GM19238 (cell line): ENCODE measurements around the gene SNRK.

Experiments used
- DNase-seq: peaks from one replicate; pipeline ENCODE4 v3.0.0; 2011; ENCODE audit warnings: low spot score; ENCODE audit not compliant: insufficient read length

The SNRK gene

DNA sequence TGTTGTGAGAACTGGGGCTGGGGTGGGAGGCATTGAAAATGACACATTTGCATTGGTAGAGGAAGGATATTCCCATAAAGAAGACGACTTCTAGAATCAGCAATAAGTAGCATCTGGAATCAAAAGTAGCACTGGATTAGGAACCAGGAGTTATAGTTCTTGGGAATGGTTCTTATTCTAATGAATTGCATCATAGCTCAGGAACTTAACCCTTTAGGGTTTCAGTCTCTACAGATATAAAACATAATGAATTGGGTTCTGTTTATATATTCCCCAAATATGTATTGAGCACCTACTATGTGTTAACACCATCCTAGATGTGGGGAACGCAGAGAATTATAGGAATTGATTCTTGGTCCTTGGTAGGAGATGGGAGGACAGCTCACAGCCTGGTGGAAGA, 16.3 kb upstream of the SNRK start:
- DNase-seq = no peak

DNA sequence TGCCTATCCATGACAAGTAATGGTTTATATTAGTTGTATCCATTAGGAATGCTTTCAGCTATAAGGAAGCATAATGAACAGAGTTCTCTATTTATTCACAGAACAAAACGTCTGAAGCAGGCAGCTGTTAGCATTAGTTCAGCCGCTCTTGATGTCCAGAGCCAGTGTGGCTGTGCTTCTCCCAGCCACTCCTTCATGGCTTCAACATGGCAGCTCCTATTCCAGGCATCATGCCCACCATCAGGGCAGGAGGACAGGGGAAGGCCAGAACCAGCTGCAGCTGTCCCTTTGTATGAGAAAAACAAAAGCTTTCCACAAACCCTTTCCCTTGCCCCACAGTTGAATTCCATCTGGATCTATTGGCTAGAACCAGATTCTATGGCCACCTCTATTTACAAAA, 12.9 kb upstream of the SNRK start:
- DNase-seq = no peak

DNA sequence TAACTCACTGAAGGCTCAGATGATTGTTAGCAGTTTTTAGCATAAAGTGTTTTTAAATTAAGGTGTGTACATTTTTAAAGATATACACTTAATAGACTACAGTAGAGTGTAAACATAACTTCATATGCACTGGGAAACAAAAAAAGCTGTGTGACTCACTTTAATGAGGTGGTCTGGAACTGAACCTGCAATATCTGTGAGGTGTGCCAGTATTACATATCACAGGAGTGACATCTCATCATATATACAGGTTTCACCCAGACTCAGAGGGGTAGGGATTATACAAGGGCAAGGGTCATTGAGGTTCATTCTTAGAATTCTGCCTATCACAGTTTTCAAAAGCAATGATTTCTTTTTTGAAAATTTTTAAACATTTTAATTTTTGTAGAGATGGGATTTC, 7.3 kb upstream of the SNRK start:
- no peak for DNase-seq

- no peak for DNase-seq
Observed at GRCh38 chr3:43279532-43279931, 6.8 kb upstream of the SNRK start.

- no peak for DNase-seq
Observed at GRCh38 chr3:43281020-43281419, 5.3 kb upstream of the SNRK start.

- DNase-seq = no peak
Observed at GRCh38 chr3:43284171-43284570, 2.2 kb upstream of the SNRK start.

DNA sequence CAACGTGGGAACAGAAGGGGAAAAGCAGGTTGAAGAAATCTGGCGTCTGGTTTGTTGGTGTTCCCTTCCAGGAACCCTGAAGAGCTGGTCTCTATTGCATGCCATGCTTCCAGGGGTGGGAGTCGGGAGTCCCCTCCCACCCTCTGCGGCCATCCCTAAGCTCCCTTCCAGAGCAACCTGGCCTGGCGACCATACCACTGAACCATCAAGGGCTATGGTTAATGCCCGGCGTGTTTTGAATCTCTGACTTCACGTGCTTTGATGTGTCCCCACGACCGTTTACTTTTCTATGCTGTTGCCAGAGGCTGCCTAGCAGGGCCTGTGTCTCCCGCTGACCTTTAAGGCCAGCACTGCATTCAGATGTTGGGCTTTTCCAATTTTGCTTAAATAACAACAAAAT, 696 bp upstream of the SNRK start:
- DNase-seq = no peak

GRCh38 chr3:43286841-43287499, 630 bp downstream of the SNRK start:
- no peak for DNase-seq

DNA sequence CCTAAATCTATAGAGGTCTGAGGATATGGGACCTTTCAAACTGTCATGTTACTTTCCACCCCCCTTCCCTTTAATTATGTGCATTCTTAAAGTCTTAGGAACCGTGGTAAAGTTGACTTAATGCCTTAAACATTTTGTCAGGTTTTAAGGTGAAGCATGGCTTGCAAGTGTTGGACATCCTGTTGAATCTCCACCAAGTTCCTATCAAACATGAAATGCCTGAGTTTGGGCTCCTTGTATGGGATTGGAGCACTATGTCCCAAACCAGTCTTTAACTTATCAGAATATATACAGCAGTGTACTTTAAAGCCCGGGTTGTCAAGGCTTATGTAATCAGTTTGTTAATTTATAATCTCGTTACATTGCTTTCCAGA, 1.1 kb downstream of the SNRK start:
- DNase-seq = no peak

- DNase-seq = peak; percentile 19
Observed at GRCh38 chr3:43288366-43288765, 2.0 kb downstream of the SNRK start.

DNA sequence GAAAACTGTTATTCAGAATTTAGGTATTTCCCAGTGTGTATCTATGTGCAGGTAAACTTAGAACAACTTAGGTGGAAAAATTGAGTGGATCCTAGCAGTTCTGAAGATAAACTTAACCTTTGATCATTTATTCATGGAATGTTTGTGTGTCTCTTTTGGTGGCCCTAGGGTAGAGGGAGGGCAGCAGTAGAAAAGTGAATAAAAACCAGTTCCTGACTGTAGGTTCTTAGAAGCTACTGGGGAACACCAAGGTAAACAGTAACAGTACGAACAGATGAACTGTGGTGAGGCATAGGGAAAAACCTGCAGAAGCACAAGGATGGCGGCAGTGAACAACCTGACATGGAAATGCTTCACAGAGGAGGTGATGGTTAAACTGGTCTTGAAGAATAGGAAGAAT, 2.5 kb downstream of the SNRK start:
- DNase-seq = no peak

- DNase-seq = no peak
Observed at GRCh38 chr3:43289401-43289800, 3.1 kb downstream of the SNRK start.

DNA sequence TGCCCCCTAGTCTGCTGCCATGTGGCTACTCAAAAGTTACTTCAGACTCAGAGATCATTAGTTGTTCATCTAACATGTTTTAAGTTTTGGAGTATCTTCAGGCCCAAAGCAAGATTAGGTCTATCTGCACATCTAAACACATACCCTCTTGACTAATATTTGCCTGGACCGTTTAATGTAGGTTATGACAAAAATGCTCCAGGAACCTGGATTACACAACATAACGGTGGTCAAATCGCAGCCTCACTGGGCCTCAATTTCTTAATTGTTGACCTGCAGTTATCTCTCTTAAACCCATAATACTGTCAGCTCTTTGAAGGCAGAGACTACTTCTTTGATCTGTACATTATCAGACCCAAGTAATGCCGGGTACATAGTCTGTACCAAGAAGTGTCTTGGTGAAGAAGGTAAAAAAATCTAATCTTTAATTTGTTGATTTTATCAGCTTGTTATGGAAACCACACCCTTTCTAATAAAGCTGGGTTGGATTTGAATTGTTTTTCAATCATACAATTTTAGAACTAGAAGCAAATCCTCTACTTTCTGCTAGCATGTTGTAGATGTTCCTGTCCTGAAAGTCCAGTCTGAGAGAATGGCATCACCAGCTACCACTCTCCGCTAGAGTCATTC, 3.6 kb downstream of the SNRK start:
- no peak for DNase-seq

- DNase-seq = no peak
Observed at GRCh38 chr3:43290956-43291355, 4.6 kb downstream of the SNRK start.

DNA sequence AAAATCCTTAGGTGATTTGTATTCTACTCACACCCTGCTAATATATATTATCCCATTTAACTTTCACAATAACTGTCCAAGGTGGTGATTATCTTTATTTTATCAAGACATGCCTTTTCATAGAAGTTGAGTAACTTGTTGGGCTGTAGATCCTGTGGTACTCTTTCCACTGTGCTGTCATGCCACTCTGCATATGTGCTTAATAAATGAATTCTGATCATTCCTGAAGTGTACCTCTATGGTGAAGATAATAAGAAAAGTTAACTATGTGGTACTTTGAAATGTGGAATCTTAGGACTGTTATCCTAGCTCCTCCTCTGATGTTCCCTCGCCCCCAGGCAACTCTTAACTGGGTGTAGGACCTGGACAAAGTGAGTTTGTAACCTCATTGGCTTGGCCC, 5.2 kb downstream of the SNRK start:
- no peak for DNase-seq

DNA sequence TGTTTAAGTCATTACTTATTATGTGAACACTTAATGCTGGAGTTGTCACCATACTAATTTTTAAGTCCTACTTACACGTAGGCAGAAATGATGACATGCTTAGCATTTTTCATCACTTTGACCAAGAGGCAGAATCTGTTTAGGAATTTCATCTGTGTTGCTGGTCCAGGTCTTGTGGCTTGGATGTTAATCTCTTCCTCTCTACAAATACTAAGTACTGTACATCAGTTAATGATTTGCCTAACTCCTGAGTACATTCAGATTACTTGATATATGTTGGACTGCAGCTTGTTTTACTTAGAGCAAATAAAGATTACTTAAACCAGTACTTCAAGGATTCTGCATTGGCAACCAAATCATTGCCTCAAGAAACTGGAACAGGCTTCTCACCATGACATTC, 8.6 kb downstream of the SNRK start:
- DNase-seq = no peak

DNA sequence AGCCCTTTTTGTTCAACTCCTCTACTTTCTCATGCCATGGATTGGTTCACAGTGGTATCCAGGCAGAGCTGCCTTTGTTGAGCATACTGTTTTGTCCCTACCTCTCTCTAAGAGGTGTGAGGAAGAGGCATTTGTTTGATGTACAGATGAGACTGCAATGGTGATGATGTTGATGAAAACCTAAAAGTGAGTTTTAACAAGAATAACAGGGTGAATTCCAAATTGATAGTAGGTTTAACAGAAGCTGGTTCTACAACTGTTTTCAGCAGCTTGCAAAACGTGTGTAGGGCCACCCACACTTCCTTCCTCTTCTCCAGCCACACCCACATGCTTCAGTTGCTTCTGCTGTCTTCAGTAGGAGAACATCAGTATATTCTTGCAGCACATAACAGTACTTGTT, 10.2 kb downstream of the SNRK start:
- no peak for DNase-seq

- DNase-seq = no peak
Observed at GRCh38 chr3:43298292-43298691, 12.0 kb downstream of the SNRK start.

DNA sequence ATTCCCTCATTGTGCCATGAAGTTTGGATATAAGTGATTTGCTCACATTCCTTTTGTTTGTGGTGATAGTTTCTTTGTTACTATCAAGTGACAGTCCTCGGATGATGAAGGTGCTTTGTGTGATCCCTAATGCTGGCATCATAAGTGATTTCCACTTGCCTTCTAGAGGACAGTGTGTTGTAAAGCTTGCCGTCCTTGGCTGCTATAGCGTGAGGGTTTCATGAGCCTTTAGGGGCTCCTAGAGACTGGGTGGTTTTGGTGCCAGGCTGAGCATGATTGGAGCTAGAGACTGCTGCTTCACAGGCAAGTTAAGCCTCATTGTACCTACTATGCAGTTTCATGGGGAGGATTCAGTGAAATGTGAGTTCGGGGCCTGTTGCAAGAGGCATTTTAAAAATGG, 12.4 kb downstream of the SNRK start:
- no peak for DNase-seq

GRCh38 chr3:43302116-43302880, 16.0 kb downstream of the SNRK start:
- DNase-seq = no peak

DNA sequence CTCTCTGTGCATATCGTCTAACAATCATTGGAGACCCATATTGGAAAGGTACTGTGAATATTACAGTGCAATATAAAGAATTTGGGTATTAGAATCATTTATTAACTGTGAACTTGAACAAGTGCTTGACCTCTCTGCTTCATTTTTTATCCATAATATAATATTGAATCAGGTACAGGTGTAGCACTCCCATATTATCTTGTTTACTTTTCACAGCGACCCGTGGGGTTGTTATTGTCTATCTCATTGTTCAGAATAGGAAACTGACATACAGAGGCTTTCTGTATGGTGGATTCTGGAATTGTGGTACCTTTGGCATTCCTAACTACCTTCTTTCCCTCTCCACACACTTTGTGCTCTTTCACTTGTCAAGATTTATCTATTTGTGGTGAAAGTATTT, 17.8 kb downstream of the SNRK start:
- DNase-seq = no peak

- no peak for DNase-seq
Observed at GRCh38 chr3:43307226-43307625, 20.9 kb downstream of the SNRK start.

- DNase-seq = no peak
Observed at GRCh38 chr3:43307649-43308048, 21.3 kb downstream of the SNRK start.
